ENCODE measurements around the gene B4GAT1.
"Not testable (repeated sequence)": the region's sequence is repeated elsewhere in the genome, so short reads cannot be mapped to it uniquely, and the experiment has no call there.

B4GAT1 gene

DNA sequence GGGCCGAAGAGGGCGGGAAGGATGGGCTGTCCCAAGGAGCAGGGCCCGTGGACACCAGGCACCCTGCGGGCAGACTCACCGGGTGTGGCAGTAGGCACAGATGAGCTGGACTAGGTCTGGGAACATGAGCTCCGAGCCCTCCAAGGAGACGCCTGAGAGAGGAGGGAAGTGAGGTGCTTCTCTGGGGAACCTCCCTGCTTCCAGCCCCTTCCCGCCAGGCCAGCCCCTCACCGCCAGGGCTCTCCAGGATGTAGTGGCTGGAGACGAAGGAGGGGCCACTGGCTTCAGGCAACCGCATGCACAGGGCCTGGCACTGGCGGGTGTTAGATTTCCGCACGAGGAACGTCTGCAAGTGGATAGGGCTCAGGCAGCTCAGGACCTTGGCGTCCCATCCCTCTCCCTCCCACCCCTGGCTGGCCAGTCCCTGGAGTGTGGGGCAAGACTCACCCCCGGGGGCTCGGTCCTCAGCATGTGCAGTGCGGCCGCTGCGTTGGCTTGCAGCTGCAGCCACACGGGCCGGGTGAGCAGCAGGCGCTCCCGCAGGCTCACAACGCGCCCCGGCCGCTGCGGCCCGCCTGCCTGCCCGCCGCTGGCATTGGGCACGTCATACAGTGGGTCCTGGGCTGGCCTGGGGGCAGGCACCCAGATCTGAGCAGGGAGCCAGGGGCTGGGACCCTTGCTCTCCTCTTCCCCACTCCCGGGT is 11.7 kb downstream of the B4GAT1 start:
- DNase-seq = peak; percentile 38

DNA sequence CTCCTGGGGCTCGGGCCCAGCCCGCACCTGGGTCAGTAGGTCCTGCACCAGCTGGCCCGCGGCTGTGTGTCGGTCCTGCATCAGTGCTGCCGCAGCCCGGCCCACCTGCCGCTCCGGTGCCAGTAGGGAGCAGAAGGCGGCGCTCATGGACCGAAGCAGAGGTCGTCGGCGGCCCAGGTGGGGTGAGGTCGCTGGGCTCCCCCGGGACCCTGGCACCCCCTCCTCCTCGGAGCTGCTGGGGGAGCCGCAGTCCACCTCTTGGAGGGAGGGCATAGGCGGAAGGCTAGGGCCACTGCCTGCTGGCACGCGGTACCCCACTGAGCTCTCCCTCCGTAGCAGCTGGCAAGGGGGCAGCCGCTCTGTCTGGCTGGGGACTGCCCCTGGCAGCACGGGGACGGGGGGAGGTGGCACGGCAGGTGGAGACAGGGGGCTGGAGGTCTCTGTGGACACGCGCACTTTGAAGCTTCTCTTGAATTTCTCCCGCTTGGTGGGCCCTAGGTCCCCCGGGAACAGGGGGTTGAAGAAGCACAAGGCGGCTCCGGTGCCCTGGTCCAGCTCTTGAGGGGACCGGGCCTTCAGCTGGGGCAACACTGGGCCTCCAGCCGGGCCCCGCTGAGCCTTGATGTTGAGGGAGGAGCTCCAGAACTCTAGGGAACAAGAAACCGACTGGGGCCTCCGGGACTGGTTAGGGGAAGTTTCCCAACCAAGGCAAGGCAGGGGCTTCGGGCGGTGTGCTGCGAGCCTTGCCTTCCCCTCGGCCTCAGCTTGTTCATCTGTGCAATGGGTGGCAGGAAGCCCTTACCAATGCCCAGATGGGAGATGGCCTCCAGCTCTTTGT is 12.6 kb downstream of the B4GAT1 start:
- no peak for DNase-seq

DNA sequence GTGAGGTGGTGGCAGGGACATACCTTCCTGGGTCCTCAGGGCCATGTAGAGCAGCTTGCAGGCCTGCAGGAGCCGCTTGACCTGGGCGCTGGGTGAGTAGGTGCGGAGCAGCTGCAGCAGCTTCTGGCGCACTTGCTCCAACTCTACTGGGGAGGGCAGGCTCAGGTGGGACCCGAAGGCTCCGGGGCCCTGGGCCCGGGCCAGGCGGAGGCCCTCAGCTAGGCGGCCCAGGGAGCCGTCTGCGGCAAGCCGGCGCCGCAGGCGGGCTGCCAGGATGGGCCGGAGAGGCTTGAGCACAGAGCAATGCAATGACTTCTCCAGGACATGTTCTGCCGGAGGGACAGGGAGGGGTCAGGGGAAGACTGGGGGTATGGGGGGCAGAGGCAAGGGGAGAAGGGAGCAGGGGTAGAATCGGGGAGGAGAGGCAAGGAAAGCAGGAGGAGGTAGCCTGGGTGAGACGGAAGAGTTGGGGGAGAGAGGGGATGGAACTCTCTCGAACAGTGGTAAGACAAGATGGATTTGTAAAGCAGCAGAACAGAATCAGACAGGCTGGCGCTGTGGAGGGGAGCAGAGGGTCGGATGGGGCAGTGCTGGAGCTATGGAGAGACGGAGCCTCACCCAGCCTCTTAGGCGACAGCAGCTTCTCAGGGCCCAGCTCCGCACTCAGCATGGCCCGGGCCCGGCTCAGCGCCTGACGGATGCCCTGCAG is 13.4 kb downstream of the B4GAT1 start:
- no peak for DNase-seq

- DNase-seq = no peak
These were observed 14.1 kb downstream of the B4GAT1 start for GRCh38 chr11:66333220-66333877.

- no peak for DNase-seq
These were observed 14.8 kb downstream of the B4GAT1 start for GRCh38 chr11:66332371-66333219.

GRCh38 chr11:66331542-66332370 is 15.7 kb downstream of the B4GAT1 start:
- no peak for DNase-seq

DNA sequence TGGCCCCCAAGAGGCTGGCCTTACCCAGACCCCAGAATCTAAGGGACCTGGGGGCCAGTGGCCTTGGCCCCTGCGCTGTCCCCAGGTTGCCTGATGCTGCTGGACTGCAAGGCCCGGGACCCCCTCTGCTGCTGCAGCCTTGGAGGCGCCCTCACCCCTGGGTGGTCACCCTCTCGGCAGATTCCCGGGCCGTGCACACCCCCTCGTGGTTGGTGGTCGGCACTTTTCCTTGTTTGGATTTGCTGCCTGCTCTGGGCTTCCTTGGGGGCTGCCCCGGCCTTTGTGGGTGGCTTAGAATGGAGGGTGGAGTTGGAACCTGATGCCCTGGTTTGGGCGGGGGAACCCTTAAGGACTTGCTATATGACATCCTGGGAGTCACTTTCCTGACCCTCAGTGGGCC is 16.5 kb downstream of the B4GAT1 start:
- DNase-seq = no peak

GRCh38 chr11:66329165-66329673 is 18.2 kb downstream of the B4GAT1 start:
- no peak for DNase-seq

DNA sequence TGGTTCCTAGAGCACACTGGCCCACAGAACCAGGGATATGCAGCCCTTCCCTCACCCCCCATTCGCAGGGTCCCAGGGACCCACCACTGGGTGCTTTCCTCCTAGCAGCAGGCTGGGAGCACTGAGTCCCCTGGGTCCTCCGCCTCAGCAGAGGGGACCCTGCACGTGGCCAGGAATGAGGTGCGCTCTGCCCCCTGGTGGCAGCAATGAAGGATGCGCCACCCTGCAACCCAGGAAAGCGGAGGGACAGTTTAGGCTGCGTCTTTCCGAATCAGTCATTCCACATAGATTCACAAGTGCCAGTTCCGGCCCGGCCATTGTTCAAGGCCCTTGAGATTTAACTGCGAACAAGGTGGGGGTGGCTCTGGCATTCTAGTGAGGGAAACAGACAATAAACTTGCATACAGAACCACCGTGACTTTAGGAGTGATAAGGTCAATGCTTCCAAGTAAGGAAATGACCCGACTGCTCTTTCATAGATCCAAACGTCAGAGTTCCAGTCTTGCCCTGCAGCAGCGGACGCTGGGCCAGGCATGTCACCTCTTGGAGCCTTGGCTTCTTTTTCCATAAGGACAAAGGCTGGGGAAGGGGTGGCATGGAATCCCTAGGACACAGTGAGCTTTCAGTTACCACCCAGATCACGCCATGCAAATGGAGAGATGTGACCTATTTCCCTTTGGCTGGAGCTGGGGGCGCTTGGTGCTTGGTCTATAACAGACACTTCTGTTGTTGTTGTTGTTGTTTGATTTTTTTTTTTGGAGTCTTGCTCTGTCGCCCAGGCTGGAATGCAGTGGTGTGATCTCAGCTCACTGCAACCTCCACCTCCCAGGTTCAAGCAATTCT is 18.9 kb downstream of the B4GAT1 start:
- peak; percentile 69 for DNase-seq

DNA sequence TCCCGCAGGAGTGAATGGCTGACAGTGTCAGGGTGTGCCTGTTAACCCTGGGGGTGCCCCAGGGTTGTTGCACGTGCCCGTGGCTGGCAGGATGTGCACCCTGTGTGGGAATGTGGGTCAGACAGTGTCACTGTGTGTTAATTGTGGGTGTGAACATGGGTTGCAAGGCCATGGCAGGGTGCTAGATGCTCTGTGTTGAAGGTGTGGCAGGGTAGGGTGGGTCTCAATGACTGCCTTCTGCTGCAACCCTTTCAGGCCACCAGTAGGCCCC is 19.5 kb downstream of the B4GAT1 start:
- no peak for DNase-seq

DNA sequence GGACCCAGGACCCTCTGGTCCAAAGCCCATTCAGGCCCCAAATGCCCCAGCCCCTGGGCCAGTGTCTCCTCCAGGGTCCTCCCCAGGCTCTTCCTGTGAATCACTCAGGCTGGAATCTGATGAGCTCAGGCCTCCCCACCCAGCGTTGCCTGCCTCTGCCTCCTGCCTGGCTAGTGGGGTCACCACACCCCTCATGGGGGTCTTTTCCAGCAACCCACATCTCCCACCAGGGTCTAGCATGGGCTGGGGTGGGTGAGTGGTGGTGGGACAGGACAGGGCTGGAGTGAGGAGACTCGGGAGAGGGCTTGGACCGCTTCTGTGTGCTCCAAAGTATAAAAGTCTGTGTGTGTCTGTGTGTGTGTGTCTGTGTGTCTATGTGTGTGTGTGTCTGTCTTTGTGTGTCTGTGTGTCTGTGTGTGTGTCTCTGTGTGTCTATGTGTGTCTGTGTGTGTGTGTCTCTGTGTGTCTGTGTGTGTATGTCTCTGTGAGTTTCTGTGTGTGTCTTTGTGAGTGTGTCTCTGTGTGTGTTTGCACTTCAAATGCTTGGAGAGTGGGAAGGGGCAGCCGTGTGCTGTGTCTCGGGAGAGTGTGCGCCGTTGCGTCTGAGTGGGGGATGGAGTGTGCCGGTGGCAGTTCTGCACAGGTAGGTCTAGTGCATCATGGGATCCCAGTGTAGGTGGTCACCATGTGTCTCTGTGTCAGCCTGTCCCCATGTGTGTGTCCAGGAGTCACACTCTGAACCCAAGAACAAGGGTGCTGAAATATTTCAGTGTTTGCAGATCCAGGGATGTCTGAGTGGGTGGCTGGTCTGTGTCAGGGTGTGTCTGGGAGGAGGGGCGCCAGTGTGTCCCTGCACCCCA is 20.0 kb downstream of the B4GAT1 start:
- DNase-seq = no peak

DNA sequence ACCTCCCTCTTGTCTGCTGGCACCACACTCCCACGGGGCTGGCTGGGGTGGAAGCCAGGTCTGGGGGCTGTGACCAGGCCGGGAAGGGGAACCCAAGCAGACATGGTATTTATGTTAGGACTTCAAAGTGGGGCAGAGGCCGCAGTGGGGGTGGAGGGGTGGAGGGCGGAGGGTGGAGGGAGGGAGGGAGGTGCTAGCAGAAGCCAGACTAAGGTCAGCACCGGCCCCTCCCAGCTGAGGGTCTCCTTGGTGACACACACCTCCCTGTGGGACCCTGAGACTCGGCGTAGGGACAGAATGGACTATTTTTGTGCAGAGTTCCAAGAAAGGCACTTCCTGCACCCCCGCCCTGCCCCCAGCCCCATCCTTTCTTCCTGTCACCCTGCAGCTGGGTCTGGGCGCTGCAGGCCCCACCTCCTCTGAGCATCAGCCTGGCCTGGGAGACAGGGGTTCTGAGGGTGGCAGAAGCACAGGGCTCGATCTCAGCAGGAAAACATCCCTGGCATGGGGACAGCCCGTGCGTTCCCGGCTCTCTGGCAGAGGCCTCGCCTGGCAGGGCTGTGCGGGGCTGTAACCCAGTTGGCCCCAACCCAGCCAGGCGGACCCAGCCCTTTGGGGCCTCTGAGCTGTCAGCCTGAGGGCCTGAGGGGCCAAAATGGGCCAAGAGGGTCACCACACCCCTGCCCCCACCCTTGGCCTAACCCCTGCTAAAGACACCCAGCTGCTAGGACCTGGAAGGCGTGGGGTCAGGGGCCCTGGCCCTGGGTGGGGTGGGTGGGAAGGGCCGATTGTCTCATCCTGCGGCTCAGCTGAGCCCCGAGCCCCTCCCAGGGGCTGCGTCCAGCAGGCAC is 20.9 kb downstream of the B4GAT1 start:
- DNase-seq = no peak

DNA sequence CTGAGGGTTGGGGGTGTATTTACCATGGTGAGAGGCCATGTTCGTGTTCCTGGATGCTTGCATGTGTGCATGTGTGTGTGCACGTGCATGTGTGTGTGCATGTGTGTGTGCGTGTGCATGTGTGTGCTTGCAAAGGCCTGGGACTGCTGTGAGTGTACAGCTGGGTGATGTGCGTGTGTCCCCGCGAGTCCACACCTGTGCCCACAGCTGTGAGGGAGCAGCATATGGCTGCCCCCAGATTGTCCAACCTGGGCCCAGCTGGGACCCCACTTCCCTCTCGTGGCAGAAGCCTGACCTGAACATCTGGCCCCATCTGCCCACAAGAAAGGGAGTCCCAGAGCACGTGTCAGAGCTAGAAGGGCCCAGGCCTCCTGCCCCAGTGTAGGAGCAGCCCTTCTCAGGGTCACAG is 22.2 kb downstream of the B4GAT1 start:
- peak; percentile 73 for DNase-seq

- no peak for DNase-seq
These were observed 22.8 kb downstream of the B4GAT1 start for GRCh38 chr11:66324664-66325063.

DNA sequence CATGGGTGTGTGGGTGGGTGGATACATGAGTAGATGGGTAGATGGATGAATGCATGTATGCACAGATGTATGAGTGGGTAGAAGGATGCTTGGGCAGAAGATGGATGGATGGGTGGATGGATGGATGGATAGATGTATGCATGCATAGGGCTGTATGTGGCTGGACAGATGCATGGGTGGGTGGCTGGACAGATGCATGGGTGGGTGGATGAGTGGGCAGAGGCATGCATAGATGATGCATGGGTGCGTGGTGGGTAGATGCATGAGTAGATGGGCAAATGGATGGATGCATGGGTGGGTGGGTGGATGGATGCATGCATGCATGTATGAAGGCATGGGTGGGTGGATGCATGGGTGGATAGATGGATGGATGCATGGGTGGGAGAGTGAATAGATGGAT is 23.7 kb downstream of the B4GAT1 start:
- DNase-seq = no peak

- DNase-seq = no peak
These were observed 24.5 kb downstream of the B4GAT1 start for GRCh38 chr11:66322732-66323427.

DNA sequence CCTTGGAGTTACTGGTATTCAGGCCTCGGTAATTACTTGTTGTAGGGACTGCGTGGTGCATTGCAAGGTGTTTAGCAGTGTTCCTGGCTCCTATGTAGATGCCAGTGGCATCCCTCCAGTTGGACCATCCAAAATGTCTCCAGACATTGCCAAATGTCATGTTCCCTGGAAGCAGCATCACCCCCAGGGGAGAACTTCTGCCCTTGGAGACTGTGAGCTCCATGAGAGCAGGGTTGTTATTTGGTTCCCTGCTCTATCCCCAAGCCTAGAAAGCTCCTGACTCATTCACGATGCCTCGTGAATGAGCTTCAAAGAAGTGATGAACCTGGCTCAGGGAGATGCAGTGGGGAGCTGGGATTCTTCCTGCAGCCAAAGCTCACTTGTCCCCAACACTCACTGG is 25.8 kb downstream of the B4GAT1 start:
- no peak for DNase-seq

- DNase-seq = not testable (repeated sequence)
These were observed 26.7 kb downstream of the B4GAT1 start for GRCh38 chr11:66320748-66321147.

Measured in NCI-H2171 (cell line).